ENCODE measurements around the gene TTLL12.

TTLL12 gene

GRCh38 chr22:43171019-43171491 is 15.9 kb downstream of the TTLL12 start:
- no peak for FAIRE-seq

GRCh38 chr22:43170131-43170480 is 16.8 kb downstream of the TTLL12 start:
- no peak for FAIRE-seq

GRCh38 chr22:43169310-43170130 is 17.4 kb downstream of the TTLL12 start:
- FAIRE-seq = no peak

- FAIRE-seq = no peak
These were observed 18.2 kb downstream of the TTLL12 start for GRCh38 chr22:43168471-43169309.

- FAIRE-seq = no peak
These were observed 19.8 kb downstream of the TTLL12 start for GRCh38 chr22:43167001-43167589.

GRCh38 chr22:43166132-43166930 is 20.6 kb downstream of the TTLL12 start:
- no peak for FAIRE-seq

GRCh38 chr22:43164636-43165035 is 22.3 kb downstream of the TTLL12 start:
- FAIRE-seq = no peak

GRCh38 chr22:43163241-43163795 is 23.6 kb downstream of the TTLL12 start:
- no peak for FAIRE-seq

GRCh38 chr22:43162412-43163150 is 24.4 kb downstream of the TTLL12 start:
- FAIRE-seq = no peak

GRCh38 chr22:43160497-43161126 is 26.3 kb downstream of the TTLL12 start:
- no peak for FAIRE-seq

- FAIRE-seq = no peak
These were observed 27.3 kb downstream of the TTLL12 start for GRCh38 chr22:43159484-43160178.

GRCh38 chr22:43158778-43159483 is 28.0 kb downstream of the TTLL12 start:
- FAIRE-seq = no peak

- no peak for FAIRE-seq
These were observed 28.9 kb downstream of the TTLL12 start for GRCh38 chr22:43157874-43158546.

GRCh38 chr22:43156413-43156812 is 30.5 kb downstream of the TTLL12 start:
- FAIRE-seq = no peak

- FAIRE-seq = no peak
These were observed 31.1 kb downstream of the TTLL12 start for GRCh38 chr22:43155789-43156188.

GRCh38 chr22:43154887-43155536 is 31.9 kb downstream of the TTLL12 start:
- no peak for FAIRE-seq

- FAIRE-seq = no peak
These were observed 33.0 kb downstream of the TTLL12 start for GRCh38 chr22:43153899-43154298.

- FAIRE-seq = no peak
These were observed 34.4 kb downstream of the TTLL12 start for GRCh38 chr22:43152357-43153071.

Measured in A204.1 (cell line).